MM.1S (cell line): ENCODE results near the gene IL15RA.

Experiments used
- CTCF ChIP-seq: fragments of 300-600 bp; sonication (generic); IDR thresholded peaks from 2 replicates; pipeline ENCODE4 v1.5.1; 2016; ENCODE audit warnings: antibody characterized with exemption, low read length, mixed read lengths
- EZH2 ChIP-seq: fragments of 300-600 bp; sonication (generic); optimal IDR thresholded peaks from 2 replicates; pipeline ENCODE3; 2017; ENCODE audit warnings: low read depth, mild to moderate bottlenecking, antibody characterized with exemption, low read length, mixed read lengths

- no peak for TF ChIP-seq CTCF
- no peak for TF ChIP-seq EZH2
Measured at GRCh38 chr10:6006546-6006945, 29.2 kb upstream of the IL15RA start.
